VCaP (cell line): ENCODE results near the gene DISC1.

ENCODE experiments used
- H3K27ac ChIP-seq: fragments of 450-650 bp; 2 replicates; pipeline ENCODE4 v1.5.1; 2017
- CTCF ChIP-seq: fragments of 450-650 bp; conservative IDR thresholded peaks from 2 replicates; pipeline ENCODE4 v1.5.1; 2017; ENCODE audit warnings: mild to moderate bottlenecking, moderate library complexity

DISC1 gene

GRCh38 chr1:231993968-231994455 is 367.4 kb downstream of the DISC1 start:
- no peak for TF ChIP-seq CTCF
- no peak overlapping the region for H3K27ac ChIP-seq

GRCh38 chr1:231998791-231999190 is 372.2 kb downstream of the DISC1 start:
- no peak for TF ChIP-seq CTCF
- no peak overlapping the region for H3K27ac ChIP-seq

GRCh38 chr1:232005300-232005699 is 378.7 kb downstream of the DISC1 start:
- no peak for TF ChIP-seq CTCF
- no peak overlapping the region for H3K27ac ChIP-seq

GRCh38 chr1:232009741-232010140 is 383.2 kb downstream of the DISC1 start:
- H3K27ac ChIP-seq: no peak overlapping the region
- TF ChIP-seq CTCF: no peak

- H3K27ac ChIP-seq: no peak overlapping the region
- no peak for TF ChIP-seq CTCF
These were observed 385.4 kb downstream of the DISC1 start for GRCh38 chr1:232011961-232012360.

- TF ChIP-seq CTCF: no peak
- H3K27ac ChIP-seq: no peak overlapping the region
These were observed 386.3 kb downstream of the DISC1 start for GRCh38 chr1:232012773-232013386.

GRCh38 chr1:232014941-232015340 is 388.4 kb downstream of the DISC1 start:
- no peak overlapping the region for H3K27ac ChIP-seq
- no peak for TF ChIP-seq CTCF
